Endothelial cell of umbilical vein (primary cell): ENCODE data around the gene CERCAM. TPM values are rescaled to one million over a fixed set of nuclear protein-coding genes. Genes with fewer than 3 reads are reported as not detected.

Experiments
- BruUV-seq: library from RNA; stranded (reverse); fragments of 400-500 nt; replicated peaks from 2 replicates; lab custom pipeline; 2021; lab: Mats Ljungman, UMichigan
- CTCF ChIA-PET: fragments of 300-600, 350-600 bp; sonication (Branson Sonifier 250); formaldehyde crosslinking; loops from one replicate; lab custom pipeline; 2021; ENCODE audit warnings: antibody characterized with exemption, inconsistent platforms; lab: Charles Lee
- POLR2A ChIA-PET: fragments of 300-600, 350-600 bp; sonication (Branson Sonifier 250); formaldehyde crosslinking; loops from one replicate; lab custom pipeline; 2021; ENCODE audit warnings: antibody characterized with exemption, inconsistent platforms; lab: Charles Lee
- DNase-seq: peaks from one replicate; pipeline ENCODE4 v3.0.0-alpha.2; 2011; ENCODE audit warnings: low read depth, low spot score
- FAIRE-seq: peaks from 2 replicates; lab custom pipeline; 2011; peaks lifted over from hg19 to GRCh38; lab: Jason Lieb, UNC
- H2AFZ ChIP-seq: 2 replicates; pipeline ENCODE4 v1.6.0; 2012; ENCODE audit warnings: low read depth, low read length, control low read depth, inconsistent platforms
- H3K27ac ChIP-seq: 2 replicates; pipeline ENCODE4 v1.5.1; 2011; ENCODE audit warnings: low read depth, mild to moderate bottlenecking, control low read depth, low read length, moderate library complexity; ENCODE audit not compliant: insufficient read depth
- H3K27me3 ChIP-seq, 2 experiments: 2 replicates each; pipeline versions ENCODE4 v1.6.0 to v1.6.1; 2011; ENCODE audit warnings: low read length in 2 of 2, mixed read lengths in 1 of 2; ENCODE audit not compliant: control insufficient read depth in 2 of 2, insufficient read depth in 2 of 2
- H3K36me3 ChIP-seq, 2 experiments: 2 replicates in 1 of 2; 3 replicates in 1 of 2; pipeline ENCODE4 v1.5.1; 2011; ENCODE audit warnings: low read length in 2 of 2, mild to moderate bottlenecking in 1 of 2, moderate library complexity in 1 of 2; ENCODE audit not compliant: control insufficient read depth in 2 of 2, insufficient read depth in 2 of 2; ENCODE audit errors: extremely low read depth in 1 of 2
- H3K4me1 ChIP-seq: 3 replicates; pipeline ENCODE4 v1.5.1; 2011; ENCODE audit warnings: mild to moderate bottlenecking, low read length; ENCODE audit not compliant: control insufficient read depth, insufficient read depth; ENCODE audit errors: extremely low read depth
- H3K4me2 ChIP-seq: 2 replicates; pipeline ENCODE4 v1.6.1; 2011; ENCODE audit warnings: low read length, control low read depth, mixed read lengths; ENCODE audit not compliant: insufficient read depth
- H3K4me3 ChIP-seq, 3 experiments: fragments of 200-600 bp in 1 of 3; sonication (generic), shearing (Covaris generic) in 1 of 3; replicated peaks in 1 of 3; 2 replicates each; pipeline ENCODE4 v1.5.1; 2011 to 2016; ENCODE audit warnings: control low read depth in 3 of 3, low read length in 3 of 3, mild to moderate bottlenecking in 2 of 3, inconsistent platforms in 1 of 3, low read depth in 1 of 3, moderate library complexity in 1 of 3; ENCODE audit not compliant: insufficient read depth in 1 of 3
- H3K79me2 ChIP-seq: 2 replicates; pipeline ENCODE4 v1.6.0; 2012; ENCODE audit warnings: low read length, inconsistent platforms; ENCODE audit not compliant: control insufficient read depth, insufficient read depth
- H3K9ac ChIP-seq: replicated peaks from 2 replicates; pipeline ENCODE3; 2011; ENCODE audit warnings: low read length, control low read depth; ENCODE audit not compliant: insufficient read depth; ENCODE audit errors: extremely low read depth
- H3K9me1 ChIP-seq: replicated peaks from 3 replicates; pipeline ENCODE4 v1.6.0; 2011; ENCODE audit warnings: mild to moderate bottlenecking, low read length; ENCODE audit not compliant: control insufficient read depth, insufficient read depth; ENCODE audit errors: extremely low read depth
- H3K9me3 ChIP-seq: replicated peaks from 2 replicates; pipeline ENCODE4 v1.5.1; 2012; ENCODE audit warnings: low read length, inconsistent platforms; ENCODE audit not compliant: control insufficient read depth, insufficient read depth
- H4K20me1 ChIP-seq: replicated peaks from 2 replicates; pipeline ENCODE3; 2011; ENCODE audit warnings: mild to moderate bottlenecking, low read length; ENCODE audit not compliant: control insufficient read depth, insufficient read depth; ENCODE audit errors: extremely low read depth
- EZH2 ChIP-seq: IDR thresholded peaks from 2 replicates; pipeline ENCODE4 v1.6.1; 2012; ENCODE audit warnings: borderline replicate concordance, low read depth, mild to moderate bottlenecking, moderate library complexity, low read length, inconsistent platforms; ENCODE audit not compliant: severe bottlenecking
- FOS ChIP-seq: IDR thresholded peaks from 2 replicates; pipeline ENCODE4 v1.6.1; 2011; ENCODE audit warnings: mild to moderate bottlenecking, low read length, moderate library complexity, borderline replicate concordance; ENCODE audit not compliant: insufficient read depth
- GATA2 ChIP-seq: IDR thresholded peaks from 2 replicates; pipeline ENCODE4 v1.7.0; 2011; ENCODE audit warnings: low read depth, mild to moderate bottlenecking, moderate library complexity, mixed read lengths, low read length; ENCODE audit not compliant: insufficient read length, insufficient read depth
- JUN ChIP-seq: IDR thresholded peaks from 2 replicates; pipeline ENCODE4 v1.6.1; 2011; ENCODE audit warnings: borderline replicate concordance, low read depth; ENCODE audit not compliant: insufficient read length, insufficient read depth
- MAX ChIP-seq: IDR thresholded peaks from 2 replicates; pipeline ENCODE4 v1.6.1; 2011; ENCODE audit not compliant: insufficient read depth, insufficient read length
- MYC ChIP-seq: IDR thresholded peaks from one replicate; pipeline ENCODE4 v1.6.1; 2011; ENCODE audit warnings: mild to moderate bottlenecking, low read depth, low read length
- POLR2A ChIP-seq: IDR thresholded peaks from 2 replicates; pipeline ENCODE4 v1.6.1; 2012; ENCODE audit warnings: low read depth, mild to moderate bottlenecking, control low read depth, low read length
- POLR2AphosphoS5 ChIP-seq: IDR thresholded peaks from 2 replicates; pipeline ENCODE4 v1.6.1; 2012; ENCODE audit warnings: low read depth, mild to moderate bottlenecking, control low read depth, low read length, moderate library complexity; ENCODE audit not compliant: insufficient read depth
- dilution Hi-C: fragments of 300-500 bp; cut with MboI; formaldehyde crosslinking; loops from one replicate; pipeline ENCODE4 v1.15.0; 2019; ENCODE audit warnings: low sequenced_read_pairs; ENCODE audit not compliant: extremely low pct_ligation_motif_present
- intact Hi-C: fragments of 100-400 bp; cut with micrococcal nuclease; formaldehyde crosslinking; loops from one replicate; pipeline ENCODE4 v1.10.0; 2022
- polyA plus RNA-seq, 4 experiments: library from polyadenylated mRNA; depleted of rRNA in 3 of 4; stranded (reverse) in 3 of 4; unstranded in 1 of 4; fragments of >200 nt; gene quantifications; 2 replicates each; pipeline versions ENCODE4 v1.2.1 to v1.2.3, GENCODE V29; 2011 to 2012; ENCODE audit warnings: missing spikeins in 1 of 4
- total RNA-seq: library from RNA; stranded (reverse); gene quantifications from 2 replicates; pipeline ENCODE4 v1.2.3, GENCODE V29; 2021
- TF ChIP-seq, protein P1 (sequence below), 2 donors: IDR thresholded peaks; 1 replicate in 1 of 2; 2 replicates in 1 of 2; pipeline ENCODE4 v1.5.1; 2011; ENCODE audit warnings: low read length in 2 of 2, mild to moderate bottlenecking in 2 of 2, moderate library complexity in 2 of 2, control low read depth in 1 of 2, inconsistent platforms in 1 of 2, low read depth in 1 of 2; ENCODE audit not compliant: insufficient read depth in 1 of 2; ENCODE audit errors: extremely low read depth in 1 of 2

The CERCAM gene
- total and polyA plus RNA-seq, 2 donors (not counting 3 experiments of a cell fraction or from before 2014, with no cell fraction given), result 47.9 to 77.8 TPM

DNA sequence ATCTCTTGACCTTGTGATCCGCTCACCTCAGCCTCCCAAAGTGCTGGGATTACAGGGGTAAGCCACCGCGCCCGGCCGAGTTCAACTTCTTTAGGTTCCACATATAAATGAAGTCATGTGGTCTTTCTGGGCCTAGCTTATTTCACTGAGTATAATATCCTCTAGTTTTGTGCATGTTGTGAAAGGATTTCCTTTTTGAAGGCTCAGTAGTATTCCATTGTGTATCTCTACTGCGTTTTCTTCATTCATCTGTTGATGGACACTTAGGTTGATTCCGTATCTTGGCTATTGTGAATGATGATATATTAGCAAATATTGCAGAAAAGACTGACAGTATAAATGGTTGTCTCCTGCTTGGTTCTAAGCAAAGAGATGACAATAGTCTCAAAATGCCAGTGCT, 55.2 kb downstream of the CERCAM start:
- TF ChIP-seq EZH2, result no peak
- no peak for TF ChIP-seq POLR2A
- TF ChIP-seq, protein P1, sequence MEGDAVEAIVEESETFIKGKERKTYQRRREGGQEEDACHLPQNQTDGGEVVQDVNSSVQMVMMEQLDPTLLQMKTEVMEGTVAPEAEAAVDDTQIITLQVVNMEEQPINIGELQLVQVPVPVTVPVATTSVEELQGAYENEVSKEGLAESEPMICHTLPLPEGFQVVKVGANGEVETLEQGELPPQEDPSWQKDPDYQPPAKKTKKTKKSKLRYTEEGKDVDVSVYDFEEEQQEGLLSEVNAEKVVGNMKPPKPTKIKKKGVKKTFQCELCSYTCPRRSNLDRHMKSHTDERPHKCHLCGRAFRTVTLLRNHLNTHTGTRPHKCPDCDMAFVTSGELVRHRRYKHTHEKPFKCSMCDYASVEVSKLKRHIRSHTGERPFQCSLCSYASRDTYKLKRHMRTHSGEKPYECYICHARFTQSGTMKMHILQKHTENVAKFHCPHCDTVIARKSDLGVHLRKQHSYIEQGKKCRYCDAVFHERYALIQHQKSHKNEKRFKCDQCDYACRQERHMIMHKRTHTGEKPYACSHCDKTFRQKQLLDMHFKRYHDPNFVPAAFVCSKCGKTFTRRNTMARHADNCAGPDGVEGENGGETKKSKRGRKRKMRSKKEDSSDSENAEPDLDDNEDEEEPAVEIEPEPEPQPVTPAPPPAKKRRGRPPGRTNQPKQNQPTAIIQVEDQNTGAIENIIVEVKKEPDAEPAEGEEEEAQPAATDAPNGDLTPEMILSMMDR (IDR thresholded peaks at IDR 0.05; ENCODE audit: extremely low read depth in 1 of 2, insufficient read depth in 1 of 2, low read depth in 1 of 2, low read length in 2 of 2), result no peak
- TF ChIP-seq MAX, result no peak
- TF ChIP-seq GATA2, result no peak
- TF ChIP-seq JUN, result no peak
- no peak for TF ChIP-seq POLR2AphosphoS5
- no peak for TF ChIP-seq MYC
- TF ChIP-seq FOS, result no peak
- no peak overlapping the region for H3K4me3 ChIP-seq

More for the DNA sequence above, 55.2 kb downstream of the CERCAM start:
- Histone ChIP-seq H3K27me3 (no peaks in the 10 kb centered on the region), H4K20me1 (no peaks in the 10 kb centered on the region), H3K9me3 (no peaks in the 10 kb centered on the region), H3K27ac (no peak overlapping the region), H3K9ac (no peak overlapping the region), H3K9me1 (no peaks in the 10 kb centered on the region), H3K36me3 (peaks cover 0 to 5% of the 10 kb centered on the region in 2 experiments), H3K4me1 (no peaks in the 10 kb centered on the region), H3K4me2 (no peak overlapping the region), H2AFZ (no peak overlapping the region), H3K79me2 (no peaks in the 10 kb centered on the region)
- DNase-seq (no peak), FAIRE-seq (no peak)
- CTCF ChIA-PET, result no interaction called here
- intact Hi-C loops, result no loop called here
- POLR2A ChIA-PET, result no interaction called here
- no TSS peak for BruUV-seq
- dilution Hi-C loops, result no loop called here
